Activated T-helper 2 cell treated with anti-CD3 and anti-CD28 coated beads, Interferon-gamma antibody, Interleukin-2, Interleukin-4, amounts not matched to agents 10 μg/mL and 5 μg/mL and 100 μg/mL, durations not matched to agents 14 hours and 24 hours and 36 hours (primary cell): ENCODE data around the gene CENPA. TPM values are rescaled to one million over a fixed set of nuclear protein-coding genes. Genes with fewer than 3 reads are reported as not detected.
"Not testable (repeated sequence)": the region's sequence is repeated elsewhere in the genome, so short reads cannot be mapped to it uniquely, and the experiment has no call there.

Experiments
- DNase-seq: peaks from one replicate; pipeline ENCODE4 v3.0.0; 2021; ENCODE audit warnings: low spot score
- H3K27ac Mint-ChIP-seq: one replicate; pipeline ENCODE4 v1.8.0; 2021; ENCODE audit warnings: mixed read lengths
- H3K27me3 Mint-ChIP-seq: one replicate; pipeline ENCODE4 v1.8.0; 2021; ENCODE audit warnings: low read depth, mixed read lengths
- H3K36me3 Mint-ChIP-seq: one replicate; pipeline ENCODE4 v1.8.0; 2021; ENCODE audit warnings: low read depth, mixed read lengths
- H3K4me1 Mint-ChIP-seq: one replicate; pipeline ENCODE4 v1.8.0; 2021; ENCODE audit warnings: low read depth, mixed read lengths
- H3K4me3 Mint-ChIP-seq: one replicate; pipeline ENCODE4 v1.8.0; 2021; ENCODE audit warnings: low read depth, mild to moderate bottlenecking, moderate library complexity, mixed read lengths
- H3K9me3 Mint-ChIP-seq: one replicate; pipeline ENCODE4 v1.8.0; 2021; ENCODE audit warnings: mixed read lengths
- intact Hi-C: fragments of 100-400 bp; cut with micrococcal nuclease; formaldehyde crosslinking; loops from one replicate; pipeline ENCODE4 v1.15.1; 2023
- total RNA-seq: library from RNA; stranded (reverse); gene quantifications from 2 replicates; pipeline ENCODE4 v1.2.3, GENCODE V29; 2022

Gene CENPA
- 24.3 and 27.3 TPM in 2 replicates for total RNA-seq

DNA sequence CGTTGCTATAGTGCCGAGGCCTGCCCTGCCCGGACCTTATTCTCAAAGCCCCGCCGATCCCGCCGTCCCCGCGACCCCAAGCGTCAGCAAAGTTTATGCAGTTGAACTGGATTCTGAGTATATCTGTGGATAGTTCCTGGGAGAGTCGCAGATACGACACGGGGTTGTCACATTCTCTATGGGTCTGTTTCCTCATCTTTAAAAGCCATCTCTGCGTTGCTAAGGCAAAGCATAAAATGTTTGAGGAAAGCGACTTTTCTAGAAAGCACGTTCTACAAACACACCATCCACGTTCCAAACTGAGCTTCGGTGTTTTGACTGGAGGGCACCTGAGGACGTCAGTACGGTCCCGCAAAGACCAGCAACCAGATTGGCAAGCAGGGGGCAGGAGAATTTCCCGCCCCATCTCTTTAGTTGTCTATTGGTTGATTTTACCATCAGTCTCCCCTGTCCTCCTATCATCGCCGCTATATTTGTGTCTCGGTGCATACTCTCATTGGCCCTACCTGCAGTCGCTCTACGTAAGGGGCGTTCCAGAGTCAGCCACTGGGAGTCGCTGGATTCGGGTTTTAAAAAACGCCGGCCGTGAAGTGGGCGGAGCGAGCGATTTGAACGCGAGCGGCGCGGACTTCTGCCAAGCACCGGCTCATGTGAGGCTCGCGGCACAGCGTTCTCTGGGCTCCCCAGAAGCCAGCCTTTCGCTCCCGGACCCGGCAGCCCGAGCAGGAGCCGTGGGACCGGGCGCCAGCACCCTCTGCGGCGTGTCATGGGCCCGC lies at the start of gene CENPA:
TSS of gene CENPA (plus strand) at position 626 of the 776 bp plus-strand sequence. CDS start at position 767, 141 bp downstream.
- Mint-ChIP-seq H3K4me3 (peak within 1 kb of the TSS; percentile 93), H3K4me1 (peaks cover 32% of the 10 kb centered on the region), H3K9me3 (peaks cover 5% of the 10 kb centered on the region), H3K36me3 (peaks cover 40% of the 10 kb centered on the region), H3K27ac (peak within 1 kb of the TSS; percentile 81), H3K27me3 (no peaks in the 10 kb centered on the region)
- peak; percentile 94 for DNase-seq
- intact Hi-C loops = loop anchor here (1.0 to 5.0 kb wide), 2 partner anchors 21 to 438 kb away; partner anchors contain the start of genes ADGRF3, SELENOI and SLC35F6

GRCh38 chr2:26737221-26737620 lies 48.6 kb upstream of the CENPA start:
- Mint-ChIP-seq H3K27ac (no peak overlapping the region), H3K4me3 (no peak overlapping the region), H3K36me3 (no peaks in the 10 kb centered on the region), H3K27me3 (peaks cover 14% of the 10 kb centered on the region), H3K9me3 (no peaks in the 10 kb centered on the region), H3K4me1 (peaks cover 2% of the 10 kb centered on the region)
- intact Hi-C loops = no loop called here
- DNase-seq = no peak

DNA sequence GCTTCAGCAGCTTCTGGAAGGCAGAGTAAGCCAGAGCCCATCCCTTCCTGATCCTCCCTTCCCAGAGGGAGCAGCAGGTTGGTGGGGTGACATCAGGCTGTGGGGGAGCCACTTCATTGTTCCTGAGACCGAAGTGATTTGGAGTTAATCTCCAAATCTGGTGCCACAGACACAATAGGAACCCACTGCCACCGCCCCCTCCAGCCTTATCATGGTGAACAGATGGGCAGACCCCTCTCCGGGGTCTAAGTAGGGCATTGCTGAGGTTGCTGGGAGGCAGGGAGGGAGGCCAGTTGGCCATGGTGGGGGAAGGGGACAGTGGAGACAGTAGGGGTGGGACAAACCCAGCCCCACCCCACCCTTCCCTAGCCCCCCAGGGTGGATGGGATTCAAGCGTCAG lies 47.4 kb upstream of the CENPA start:
- H3K9me3 Mint-ChIP-seq = no peaks in the 10 kb centered on the region
- H3K27me3 Mint-ChIP-seq = peaks cover 9% of the 10 kb centered on the region
- H3K4me3 Mint-ChIP-seq = no peak overlapping the region
- intact Hi-C loops = no loop called here
- no peak for DNase-seq
- H3K4me1 Mint-ChIP-seq = peaks cover 2% of the 10 kb centered on the region
- no peak overlapping the region for H3K27ac Mint-ChIP-seq
- no peaks in the 10 kb centered on the region for H3K36me3 Mint-ChIP-seq

DNA sequence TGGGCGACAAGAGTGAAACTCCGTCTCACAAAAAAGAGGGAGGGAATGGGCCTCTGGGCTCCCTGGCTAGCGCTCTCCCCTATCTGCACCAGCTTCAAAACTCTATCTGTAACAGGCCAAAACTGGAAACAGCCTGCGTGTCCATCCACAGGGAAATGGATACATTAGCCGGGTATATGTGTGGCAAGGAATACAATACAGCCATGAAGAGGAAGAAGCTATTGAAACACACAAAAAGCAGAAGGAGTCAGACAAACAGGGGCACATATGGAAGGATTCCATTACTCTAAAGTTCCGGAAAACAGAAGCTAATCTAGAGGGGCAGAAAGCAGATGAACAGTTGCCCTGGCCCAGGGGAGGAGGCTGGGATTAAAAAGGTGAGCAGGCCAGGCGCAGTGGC lies 46.3 kb upstream of the CENPA start:
- Mint-ChIP-seq H3K36me3 (no peaks in the 10 kb centered on the region), H3K27me3 (peaks cover 7% of the 10 kb centered on the region), H3K27ac (no peak overlapping the region), H3K4me3 (no peak overlapping the region), H3K9me3 (no peaks in the 10 kb centered on the region), H3K4me1 (peaks cover 2% of the 10 kb centered on the region)
- intact Hi-C loops = no loop called here
- DNase-seq = no peak

GRCh38 chr2:26740346-26740745 lies 45.5 kb upstream of the CENPA start:
- intact Hi-C loops = no loop called here
- Mint-ChIP-seq H3K36me3 (no peaks in the 10 kb centered on the region), H3K4me3 (no peak overlapping the region), H3K4me1 (peaks cover 2% of the 10 kb centered on the region), H3K9me3 (no peaks in the 10 kb centered on the region), H3K27ac (no peak overlapping the region), H3K27me3 (peaks cover 7% of the 10 kb centered on the region)
- no peak for DNase-seq

DNA sequence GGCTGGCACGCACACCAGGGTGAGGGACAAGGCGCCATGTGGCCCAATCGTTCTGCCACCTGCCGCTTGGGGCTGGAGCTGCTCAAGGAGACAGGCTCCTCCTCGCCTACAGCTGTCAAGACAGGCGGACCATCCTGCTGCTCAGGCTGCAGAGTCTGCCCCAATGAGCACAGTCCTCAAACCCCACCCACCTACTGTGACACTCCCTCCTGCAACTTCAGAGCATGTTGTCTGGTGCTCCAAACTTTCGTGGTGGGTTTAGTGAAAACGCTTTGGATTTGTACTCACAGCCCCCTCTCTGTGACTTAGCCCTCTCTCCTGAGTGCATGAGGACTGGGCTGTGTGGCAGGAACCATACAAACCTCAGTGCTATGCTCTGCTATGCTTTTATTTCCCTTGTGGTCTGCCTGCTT lies 45.0 kb upstream of the CENPA start:
- peaks cover 2% of the 10 kb centered on the region for H3K4me1 Mint-ChIP-seq
- no peak for DNase-seq
- no peak overlapping the region for H3K4me3 Mint-ChIP-seq
- H3K36me3 Mint-ChIP-seq = no peaks in the 10 kb centered on the region
- no peak overlapping the region for H3K27ac Mint-ChIP-seq
- H3K9me3 Mint-ChIP-seq = no peaks in the 10 kb centered on the region
- H3K27me3 Mint-ChIP-seq = peaks cover 7% of the 10 kb centered on the region
- intact Hi-C loops = no loop called here

GRCh38 chr2:26742048-26742770 lies 43.6 kb upstream of the CENPA start:
- no peaks in the 10 kb centered on the region for H3K36me3 Mint-ChIP-seq
- H3K27me3 Mint-ChIP-seq = peaks cover 7% of the 10 kb centered on the region
- H3K27ac Mint-ChIP-seq = no peak overlapping the region
- peaks cover 2% of the 10 kb centered on the region for H3K4me1 Mint-ChIP-seq
- intact Hi-C loops = no loop called here
- H3K4me3 Mint-ChIP-seq = no peak overlapping the region
- no peak for DNase-seq
- H3K9me3 Mint-ChIP-seq = no peaks in the 10 kb centered on the region

- intact Hi-C loops = no loop called here
- Mint-ChIP-seq H3K27ac (no peak overlapping the region), H3K36me3 (no peaks in the 10 kb centered on the region), H3K27me3 (peaks cover 5% of the 10 kb centered on the region), H3K9me3 (no peaks in the 10 kb centered on the region), H3K4me3 (no peak overlapping the region), H3K4me1 (peaks cover 2% of the 10 kb centered on the region)
- DNase-seq = no peak
These were observed 42.0 kb upstream of the CENPA start for GRCh38 chr2:26743852-26744251.

GRCh38 chr2:26744953-26745352 lies 40.9 kb upstream of the CENPA start:
- no peak overlapping the region for H3K27ac Mint-ChIP-seq
- peaks cover 6% of the 10 kb centered on the region for H3K27me3 Mint-ChIP-seq
- no peak for DNase-seq
- no peaks in the 10 kb centered on the region for H3K36me3 Mint-ChIP-seq
- H3K4me1 Mint-ChIP-seq = peaks cover 2% of the 10 kb centered on the region
- H3K9me3 Mint-ChIP-seq = no peaks in the 10 kb centered on the region
- H3K4me3 Mint-ChIP-seq = no peak overlapping the region
- intact Hi-C loops = loop anchor here (1.0 kb wide), 1 partner anchor 140 kb away; no protein-coding TSS in a partner anchor

DNA sequence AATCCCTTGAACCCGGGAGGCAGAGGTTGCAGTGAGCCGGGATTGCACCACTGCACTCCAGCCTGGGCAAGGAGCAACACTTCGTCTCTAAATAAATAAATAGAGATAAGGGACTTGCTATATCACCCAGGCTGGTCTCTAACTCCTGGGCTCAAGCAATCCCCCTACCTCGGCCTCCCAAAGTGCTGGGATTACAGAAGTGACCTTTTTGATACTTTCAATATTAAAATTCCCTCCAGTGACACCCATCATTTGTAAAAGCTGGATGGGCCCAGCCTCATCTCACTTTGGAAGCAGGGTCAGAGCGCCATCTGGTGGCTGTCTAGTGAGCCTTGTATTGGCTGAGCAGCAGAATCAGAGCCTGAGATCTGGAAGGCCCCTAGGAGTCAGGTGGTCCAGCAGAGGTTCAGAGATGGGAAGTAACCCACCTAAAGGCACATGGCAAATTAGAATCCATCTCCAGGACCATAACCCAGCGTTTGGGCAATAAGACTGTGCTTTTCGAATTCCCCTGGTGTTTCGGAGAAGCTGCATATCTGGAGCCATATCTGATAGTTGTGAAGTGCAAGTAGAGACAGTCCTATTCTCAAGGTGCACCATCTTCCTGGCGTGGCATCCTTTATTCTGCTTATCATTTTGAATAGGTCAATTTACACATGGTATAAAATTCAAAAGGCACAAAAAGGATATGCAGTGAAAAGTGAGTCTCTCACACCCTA lies 40.1 kb upstream of the CENPA start:
- no peak overlapping the region for H3K27ac Mint-ChIP-seq
- peaks cover 2% of the 10 kb centered on the region for H3K4me1 Mint-ChIP-seq
- intact Hi-C loops = loop anchor here (1.0 kb wide), 1 partner anchor 140 kb away; no protein-coding TSS in a partner anchor
- H3K9me3 Mint-ChIP-seq = no peaks in the 10 kb centered on the region
- peaks cover 6% of the 10 kb centered on the region for H3K27me3 Mint-ChIP-seq
- no peaks in the 10 kb centered on the region for H3K36me3 Mint-ChIP-seq
- no peak overlapping the region for H3K4me3 Mint-ChIP-seq
- DNase-seq = peak; percentile 53

- Mint-ChIP-seq H3K9me3 (no peaks in the 10 kb centered on the region), H3K4me1 (no peaks in the 10 kb centered on the region), H3K4me3 (no peak overlapping the region), H3K27ac (no peak overlapping the region), H3K27me3 (peaks cover 5% of the 10 kb centered on the region), H3K36me3 (no peaks in the 10 kb centered on the region)
- intact Hi-C loops = no loop called here
- no peak for DNase-seq
These were observed 38.9 kb upstream of the CENPA start for GRCh38 chr2:26746934-26747333.

- intact Hi-C loops, H3K4me1 Mint-ChIP-seq, H3K27me3 Mint-ChIP-seq, H3K36me3 Mint-ChIP-seq, H3K27ac Mint-ChIP-seq, H3K4me3 Mint-ChIP-seq, DNase-seq, H3K9me3 Mint-ChIP-seq: not testable (repeated sequence)
These were observed 36.0 kb upstream of the CENPA start for GRCh38 chr2:26749787-26750420.
